ENCODE results near the gene CFAP100.

- no peak for TF ChIP-seq CTCF (conservative IDR thresholded peaks at IDR 0.05)
- no peak for TF ChIP-seq EZH2 (IDR thresholded peaks at IDR 0.05; ENCODE audit: low read depth)
Measured at GRCh38 chr3:126432361-126433104, 37.8 kb downstream of the CFAP100 start.

All from PC-9 (cell line).